Neural progenitor cell (in vitro differentiated cells): ENCODE results near the gene TXNDC17. TPM values are rescaled to one million over a fixed set of nuclear protein-coding genes. Genes with fewer than 3 reads are reported as not detected.
A peak's percentile ranks its signal among the peaks of the same experiment; 100 is the strongest.
"Not testable (repeated sequence)": the region's sequence is repeated elsewhere in the genome, so short reads cannot be mapped to it uniquely, and the experiment has no call there.

Experiments used
- DNase-seq: peaks from one replicate; pipeline ENCODE4 v3.0.0-alpha.2; 2016; ENCODE audit warnings: low spot score
- H2AFZ ChIP-seq: fragments of 200-600 bp; sonication (generic); replicated peaks from 2 replicates; pipeline ENCODE4 v1.6.1; 2016; ENCODE audit warnings: antibody characterized with exemption
- H3F3A ChIP-seq: fragments of 200-600 bp; sonication (generic); 2 replicates; pipeline ENCODE4 v1.6.1; 2016; ENCODE audit warnings: antibody characterized with exemption, low read depth
- H3K27ac ChIP-seq: fragments of 200-600 bp; sonication (generic); 2 replicates; pipeline ENCODE4 v1.5.1; 2016; ENCODE audit warnings: mild to moderate bottlenecking
- H3K27me3 ChIP-seq: fragments of 200-600 bp; sonication (generic); 2 replicates; pipeline ENCODE4 v1.6.1; 2016; ENCODE audit warnings: mild to moderate bottlenecking, moderate library complexity
- H3K36me3 ChIP-seq: fragments of 200-600 bp; sonication (generic); 2 replicates; pipeline ENCODE4 v1.5.1; 2016
- H3K4me1 ChIP-seq: fragments of 200-600 bp; sonication (generic); 2 replicates; pipeline ENCODE4 v1.6.1; 2016; ENCODE audit warnings: mixed run types
- H3K4me2 ChIP-seq: fragments of 200-600 bp; sonication (generic); 2 replicates; pipeline ENCODE4 v1.6.1; 2016
- H3K4me3 ChIP-seq: fragments of 200-600 bp; sonication (generic); 2 replicates; pipeline ENCODE4 v1.5.1; 2016
- H3K79me2 ChIP-seq: fragments of 200-600 bp; sonication (generic); 2 replicates; pipeline ENCODE4 v1.6.1; 2016; ENCODE audit warnings: low read depth
- H3K9ac ChIP-seq: fragments of 200-600 bp; sonication (generic); 2 replicates; pipeline ENCODE4 v1.6.1; 2016
- H3K9me3 ChIP-seq: fragments of 200-600 bp; sonication (generic); 2 replicates; pipeline ENCODE4 v1.5.1; 2016; ENCODE audit warnings: low read depth
- H4K20me1 ChIP-seq: fragments of 200-600 bp; sonication (generic); 2 replicates; pipeline ENCODE4 v1.6.1; 2016; ENCODE audit warnings: low read depth
- H3K27ac Mint-ChIP-seq: 3 replicates; pipeline ENCODE4 v1.8.0; 2021; ENCODE audit warnings: mixed read lengths
- H3K27me3 Mint-ChIP-seq: 2 replicates; pipeline ENCODE4 v1.8.0; 2022; ENCODE audit warnings: low read depth, mild to moderate bottlenecking, inconsistent platforms, moderate library complexity, mixed read lengths; ENCODE audit not compliant: insufficient read depth
- H3K36me3 Mint-ChIP-seq: 3 replicates; pipeline ENCODE4 v1.8.0; 2021; ENCODE audit warnings: mixed read lengths
- H3K4me1 Mint-ChIP-seq: 3 replicates; pipeline ENCODE4 v1.8.0; 2021; ENCODE audit warnings: mixed read lengths
- H3K4me3 Mint-ChIP-seq: 3 replicates; pipeline ENCODE4 v1.8.0; 2021; ENCODE audit warnings: mild to moderate bottlenecking, moderate library complexity, mixed read lengths
- H3K9me3 Mint-ChIP-seq: 3 replicates; pipeline ENCODE4 v1.8.0; 2020; ENCODE audit warnings: mixed read lengths
- EZH2 ChIP-seq: fragments of 200-600 bp; sonication (generic); IDR thresholded peaks from 2 replicates; pipeline ENCODE4 v1.6.1; 2017; ENCODE audit warnings: antibody characterized with exemption, mild to moderate bottlenecking, moderate library complexity
- EZH2phosphoT487 ChIP-seq: fragments of 200-600 bp; sonication (generic); IDR thresholded peaks from 2 replicates; pipeline ENCODE4 v1.6.1; 2017; ENCODE audit warnings: antibody characterized with exemption
- total RNA-seq: library from RNA; depleted of rRNA; stranded (reverse); fragments of >200 nt; gene quantifications from 2 replicates; pipeline ENCODE4 v1.2.3, GENCODE V29; 2015; ENCODE audit warnings: low replicate concordance
- TF ChIP-seq, protein P1 (sequence below): fragments of 200-600 bp; sonication (generic); IDR thresholded peaks from 2 replicates; pipeline ENCODE4 v1.5.1; 2017; ENCODE audit warnings: antibody characterized with exemption, mild to moderate bottlenecking

The TXNDC17 gene
- 175 and 214 TPM in 2 replicates for total RNA-seq

DNA sequence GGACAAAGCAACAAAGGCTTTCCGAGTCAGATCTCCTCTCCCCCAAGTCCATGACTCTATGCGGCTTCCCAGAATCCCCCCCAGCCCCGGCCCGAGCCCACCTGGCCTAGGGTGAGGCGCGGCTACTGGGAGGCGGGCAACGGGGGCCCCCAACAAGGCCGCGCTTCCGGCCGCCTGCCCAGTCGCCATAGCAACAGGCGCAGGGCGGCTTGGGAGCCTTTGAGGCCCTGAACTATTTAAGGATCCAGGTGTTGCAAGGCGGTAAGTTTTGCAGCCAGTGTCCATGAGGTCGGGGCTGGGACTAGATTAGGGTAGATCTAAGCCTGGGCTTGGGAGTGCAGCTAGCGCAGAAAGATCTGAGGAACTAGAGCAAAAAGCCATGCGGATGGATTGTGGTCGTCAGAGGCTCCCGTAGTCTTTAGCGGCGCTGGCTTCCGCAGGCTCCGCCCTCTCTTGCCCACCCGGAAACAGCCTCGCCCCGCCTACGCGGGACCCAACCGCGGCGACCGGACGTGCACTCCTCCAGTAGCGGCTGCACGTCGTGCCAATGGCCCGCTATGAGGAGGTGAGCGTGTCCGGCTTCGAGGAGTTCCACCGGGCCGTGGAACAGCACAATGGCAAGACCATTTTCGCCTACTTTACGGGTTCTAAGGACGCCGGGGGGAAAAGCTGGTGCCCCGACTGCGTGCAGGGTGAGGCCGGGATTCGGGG, at the start of gene TXNDC17, which contains the start of gene KIAA0753:
TSS of gene TXNDC17 (plus strand) at position 525 of the 711 bp plus-strand sequence. CDS start at position 548, 23 bp downstream.
TSS of gene KIAA0753 (minus strand) at position 176 of the 711 bp plus-strand sequence. CDS start 5,608 bp downstream, outside the sequence.
- Histone ChIP-seq H3K79me2 (peaks cover 64% of the 10 kb centered on the region), H3K27me3 (no peaks in the 10 kb centered on the region), H3K36me3 (peaks cover 8% of the 10 kb centered on the region), H3K4me3 (peak within 1 kb of the TSS; percentile 75), H4K20me1 (peaks cover 18% of the 10 kb centered on the region), H3K9me3 (no peaks in the 10 kb centered on the region), H2AFZ (peak within 1 kb of the TSS; percentile 78), H3F3A (peaks cover 44% of the 10 kb centered on the region), H3K9ac (peak within 1 kb of the TSS; percentile 70), H3K4me1 (peaks cover 11% of the 10 kb centered on the region), H3K27ac (peak within 1 kb of the TSS; percentile 54), H3K4me2 (peak within 1 kb of the TSS; percentile 95)
- Mint-ChIP-seq H3K9me3 (no peaks in the 10 kb centered on the region), H3K27ac (peak within 1 kb of the TSS; percentile 100), H3K27me3 (no peaks in the 10 kb centered on the region), H3K36me3 (peaks cover 11% of the 10 kb centered on the region), H3K4me3 (peak within 1 kb of the TSS; percentile 97), H3K4me1 (peaks cover 27% of the 10 kb centered on the region)
- peak; percentile 93 for DNase-seq
- TF ChIP-seq, protein P1, sequence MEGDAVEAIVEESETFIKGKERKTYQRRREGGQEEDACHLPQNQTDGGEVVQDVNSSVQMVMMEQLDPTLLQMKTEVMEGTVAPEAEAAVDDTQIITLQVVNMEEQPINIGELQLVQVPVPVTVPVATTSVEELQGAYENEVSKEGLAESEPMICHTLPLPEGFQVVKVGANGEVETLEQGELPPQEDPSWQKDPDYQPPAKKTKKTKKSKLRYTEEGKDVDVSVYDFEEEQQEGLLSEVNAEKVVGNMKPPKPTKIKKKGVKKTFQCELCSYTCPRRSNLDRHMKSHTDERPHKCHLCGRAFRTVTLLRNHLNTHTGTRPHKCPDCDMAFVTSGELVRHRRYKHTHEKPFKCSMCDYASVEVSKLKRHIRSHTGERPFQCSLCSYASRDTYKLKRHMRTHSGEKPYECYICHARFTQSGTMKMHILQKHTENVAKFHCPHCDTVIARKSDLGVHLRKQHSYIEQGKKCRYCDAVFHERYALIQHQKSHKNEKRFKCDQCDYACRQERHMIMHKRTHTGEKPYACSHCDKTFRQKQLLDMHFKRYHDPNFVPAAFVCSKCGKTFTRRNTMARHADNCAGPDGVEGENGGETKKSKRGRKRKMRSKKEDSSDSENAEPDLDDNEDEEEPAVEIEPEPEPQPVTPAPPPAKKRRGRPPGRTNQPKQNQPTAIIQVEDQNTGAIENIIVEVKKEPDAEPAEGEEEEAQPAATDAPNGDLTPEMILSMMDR: no peak
- TF ChIP-seq EZH2 (no peak), EZH2phosphoT487 (no peak)

DNA sequence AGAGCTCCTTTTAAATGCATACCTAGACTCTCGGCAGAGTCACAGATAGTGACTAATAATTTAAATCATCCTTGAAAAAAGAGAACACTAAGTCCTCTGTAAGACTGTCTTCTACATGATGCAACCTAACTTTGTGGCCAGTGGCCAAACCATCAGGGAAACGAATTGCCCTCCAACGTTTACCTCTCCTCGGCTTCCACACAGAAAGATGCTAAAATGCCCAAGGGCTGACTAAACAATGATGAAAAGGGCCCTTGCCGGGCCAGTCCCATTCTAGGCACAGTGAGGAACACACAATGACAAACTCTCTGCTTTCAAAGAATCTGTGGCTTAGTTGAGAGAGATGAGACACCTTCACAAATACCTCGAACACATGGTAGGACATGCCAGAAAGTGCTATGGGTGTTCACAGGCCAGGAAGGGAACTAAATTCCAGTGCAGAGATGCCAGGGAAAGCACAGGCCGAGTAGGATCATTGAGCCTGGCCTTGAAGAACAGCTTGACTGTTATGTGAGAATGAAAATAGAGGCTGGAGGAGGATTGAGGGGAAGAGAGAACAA, 49.2 kb upstream of the TXNDC17 start:
- TF ChIP-seq EZH2phosphoT487: no peak
- TF ChIP-seq, protein P1: no peak
- TF ChIP-seq EZH2: no peak
- Histone ChIP-seq H3K4me3 (no peak overlapping the region), H3F3A (no peaks in the 10 kb centered on the region), H3K27ac (no peak overlapping the region), H3K79me2 (no peaks in the 10 kb centered on the region), H2AFZ (no peak overlapping the region), H3K36me3 (peaks cover 25% of the 10 kb centered on the region), H3K4me2 (no peak overlapping the region), H3K9me3 (no peaks in the 10 kb centered on the region), H4K20me1 (no peaks in the 10 kb centered on the region), H3K4me1 (no peaks in the 10 kb centered on the region), H3K27me3 (no peaks in the 10 kb centered on the region), H3K9ac (no peak overlapping the region)
- H3K36me3 Mint-ChIP-seq: peaks cover 39% of the 10 kb centered on the region
- H3K27me3 Mint-ChIP-seq: no peaks in the 10 kb centered on the region
- H3K4me1 Mint-ChIP-seq: no peaks in the 10 kb centered on the region
- no peak for DNase-seq
- no peak overlapping the region for H3K4me3 Mint-ChIP-seq
- no peak overlapping the region for H3K27ac Mint-ChIP-seq
- no peaks in the 10 kb centered on the region for H3K9me3 Mint-ChIP-seq

- Histone ChIP-seq H3K9ac (no peak overlapping the region), H3K36me3 (peaks cover 24% of the 10 kb centered on the region), H3K79me2 (no peaks in the 10 kb centered on the region), H3K27me3 (no peaks in the 10 kb centered on the region), H3F3A (no peaks in the 10 kb centered on the region), H3K4me3 (no peak overlapping the region), H2AFZ (no peak overlapping the region), H4K20me1 (no peaks in the 10 kb centered on the region), H3K9me3 (no peaks in the 10 kb centered on the region), H3K4me2 (no peak overlapping the region), H3K4me1 (no peaks in the 10 kb centered on the region), H3K27ac (no peak overlapping the region)
- DNase-seq: no peak
- Mint-ChIP-seq H3K27me3 (no peaks in the 10 kb centered on the region), H3K36me3 (peaks cover 39% of the 10 kb centered on the region), H3K9me3 (no peaks in the 10 kb centered on the region), H3K27ac (no peak overlapping the region), H3K4me1 (no peaks in the 10 kb centered on the region), H3K4me3 (no peak overlapping the region)
- TF ChIP-seq EZH2phosphoT487 (no peak), EZH2 (no peak)
- TF ChIP-seq, protein P1: no peak
Observed at GRCh38 chr17:6592173-6592572, 48.7 kb upstream of the TXNDC17 start.

DNA sequence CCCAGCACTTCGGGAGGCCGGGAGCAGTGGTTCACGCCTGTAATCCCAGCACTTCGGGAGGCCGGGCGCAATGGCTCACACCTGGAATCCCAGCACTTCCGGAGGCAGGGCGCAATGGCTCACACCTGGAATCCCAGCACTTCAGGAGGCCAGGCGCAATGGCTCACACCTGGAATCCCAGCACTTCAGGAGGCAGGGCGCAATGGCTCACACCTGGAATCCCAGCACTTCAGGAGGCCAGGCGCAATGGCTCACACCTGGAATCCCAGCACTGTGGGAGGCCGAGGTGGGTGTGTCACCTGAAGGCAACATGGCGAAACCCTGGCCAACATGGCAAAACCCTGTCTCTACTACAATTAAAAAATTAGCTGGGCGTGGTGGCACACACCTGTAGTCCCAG, 47.5 kb upstream of the TXNDC17 start:
- not testable (repeated sequence) for H3K4me1 ChIP-seq, H3K4me3 ChIP-seq, H3K27me3 ChIP-seq, H3K9ac ChIP-seq, DNase-seq, H3K4me1 Mint-ChIP-seq, H3K4me2 ChIP-seq, H3K9me3 Mint-ChIP-seq, H3K27ac Mint-ChIP-seq, H3K27ac ChIP-seq, H3K79me2 ChIP-seq, H2AFZ ChIP-seq, H3F3A ChIP-seq, H3K27me3 Mint-ChIP-seq, H3K4me3 Mint-ChIP-seq, H3K9me3 ChIP-seq, H4K20me1 ChIP-seq
- peaks cover 29% of the 10 kb centered on the region for H3K36me3 Mint-ChIP-seq
- H3K36me3 ChIP-seq: peaks cover 25% of the 10 kb centered on the region
